ENCODE measurements around the gene PTPRN2. TPM values are rescaled to one million over a fixed set of nuclear protein-coding genes. Genes with fewer than 3 reads are reported as not detected.

PTPRN2 gene
- total and polyA plus RNA-seq, 2 donors (not counting 1 experiment from before 2014, with no cell fraction given): 0.54 to 1.2 TPM

DNA sequence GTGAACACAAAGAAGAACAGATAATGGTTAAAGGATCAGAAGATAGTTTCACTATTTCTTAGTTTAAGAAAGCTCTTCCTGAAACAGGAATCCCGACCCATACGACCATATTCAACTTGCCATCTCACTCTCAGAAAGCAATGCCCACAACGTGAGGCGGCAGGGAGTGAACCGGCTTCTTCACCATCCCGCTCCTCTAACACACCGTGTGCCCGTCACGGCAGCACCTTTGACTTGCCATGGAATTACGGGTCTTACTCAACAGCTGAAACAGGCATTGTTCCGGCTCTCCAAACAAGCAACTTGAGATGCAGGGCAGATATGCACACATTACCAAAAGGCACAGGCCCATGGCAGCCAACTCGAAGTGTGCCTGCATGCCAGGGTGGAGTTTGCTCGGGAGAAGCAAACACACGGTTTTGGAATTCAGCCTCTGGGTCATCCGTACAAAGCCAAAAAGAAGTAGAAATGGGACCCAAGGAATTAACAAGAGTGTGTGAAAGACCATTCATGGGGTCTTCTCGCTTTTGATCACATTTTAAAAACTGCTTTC is 957.2 kb downstream of the PTPRN2 start:
- no peaks in the 10 kb centered on the region for H4K20me1 ChIP-seq (ENCODE audit: control insufficient read depth, extremely low read depth, insufficient read depth, low read length)
- no peak overlapping the region for H3K27ac ChIP-seq (ENCODE audit: insufficient read depth, low read length)
- no peak overlapping the region for H2AFZ ChIP-seq (ENCODE audit: low read length)
- no peaks in the 10 kb centered on the region for H3K36me3 ChIP-seq (ENCODE audit: control insufficient read depth, insufficient read depth, low read length)
- no peak overlapping the region for H3K9ac ChIP-seq (ENCODE audit: insufficient read depth, low read length)
- H3K4me1 ChIP-seq (ENCODE audit: control insufficient read depth, extremely low read depth, insufficient read depth, low read length): no peaks in the 10 kb centered on the region
- H3K4me3 ChIP-seq (replicated peaks in 1 of 4; ENCODE audit: control extremely low read depth in 1 of 4, insufficient read depth in 1 of 4, low read depth in 3 of 4, low read length in 4 of 4): no peak overlapping the region
- no peak overlapping the region for H3K4me2 ChIP-seq (ENCODE audit: extremely low read depth, insufficient read depth, low read length)
- no peaks in the 10 kb centered on the region for H3K79me2 ChIP-seq (ENCODE audit: control insufficient read depth, insufficient read depth, low read length)
- no peaks in the 10 kb centered on the region for H3K9me3 ChIP-seq (ENCODE audit: control insufficient read depth, insufficient read depth, low read depth, low read length)
- DNase-seq (ENCODE audit: low read depth in 2 of 2): no peak
- no peak for TF ChIP-seq EZH2 (IDR thresholded peaks at IDR 0.05; ENCODE audit: low read length, missing control alignments)
- no peak for TF ChIP-seq CTCF (conservative IDR thresholded peaks at IDR 0.05 in 1 of 2, IDR thresholded peaks at IDR 0.05 in 1 of 2; ENCODE audit: low read depth in 1 of 2, low read length in 2 of 2)
- H3K27me3 ChIP-seq (ENCODE audit: control insufficient read depth, insufficient read depth, low read length): no peaks in the 10 kb centered on the region

DNA sequence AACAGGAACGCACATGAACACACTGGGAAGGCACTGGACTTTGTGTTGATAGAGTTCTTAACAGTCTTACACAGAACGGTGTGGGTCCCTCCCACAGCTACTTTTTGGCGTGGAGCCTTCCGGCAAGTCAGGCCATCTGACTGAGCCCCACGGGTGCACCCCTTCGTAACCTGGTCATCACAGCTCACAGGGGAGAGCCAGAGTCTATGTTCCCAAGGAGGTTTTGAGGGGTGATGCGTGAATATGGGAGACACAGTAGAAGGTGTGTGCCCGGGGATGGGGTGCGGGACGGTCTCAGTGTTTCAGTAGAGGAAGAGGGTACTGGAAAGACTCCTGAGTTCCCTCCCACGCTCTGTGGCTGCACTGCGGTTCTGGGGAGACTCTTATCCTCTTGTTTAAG is 959.2 kb downstream of the PTPRN2 start:
- no peaks in the 10 kb centered on the region for H3K4me1 ChIP-seq (ENCODE audit: control insufficient read depth, extremely low read depth, insufficient read depth, low read length)
- no peak for TF ChIP-seq EZH2 (IDR thresholded peaks at IDR 0.05; ENCODE audit: low read length, missing control alignments)
- no peak for TF ChIP-seq CTCF (conservative IDR thresholded peaks at IDR 0.05 in 1 of 2, IDR thresholded peaks at IDR 0.05 in 1 of 2; ENCODE audit: low read depth in 1 of 2, low read length in 2 of 2)
- H3K4me2 ChIP-seq (ENCODE audit: extremely low read depth, insufficient read depth, low read length): no peak overlapping the region
- DNase-seq (ENCODE audit: low read depth in 2 of 2): no peak
- no peaks in the 10 kb centered on the region for H3K27me3 ChIP-seq (ENCODE audit: control insufficient read depth, insufficient read depth, low read length)
- H3K4me3 ChIP-seq (replicated peaks in 1 of 4; ENCODE audit: control extremely low read depth in 1 of 4, insufficient read depth in 1 of 4, low read depth in 3 of 4, low read length in 4 of 4): no peak overlapping the region
- H2AFZ ChIP-seq (ENCODE audit: low read length): no peak overlapping the region
- H3K79me2 ChIP-seq (ENCODE audit: control insufficient read depth, insufficient read depth, low read length): no peaks in the 10 kb centered on the region
- H4K20me1 ChIP-seq (ENCODE audit: control insufficient read depth, extremely low read depth, insufficient read depth, low read length): no peaks in the 10 kb centered on the region
- no peak overlapping the region for H3K27ac ChIP-seq (ENCODE audit: insufficient read depth, low read length)
- no peaks in the 10 kb centered on the region for H3K36me3 ChIP-seq (ENCODE audit: control insufficient read depth, insufficient read depth, low read length)
- no peak overlapping the region for H3K9ac ChIP-seq (ENCODE audit: insufficient read depth, low read length)
- no peaks in the 10 kb centered on the region for H3K9me3 ChIP-seq (ENCODE audit: control insufficient read depth, insufficient read depth, low read depth, low read length)

DNA sequence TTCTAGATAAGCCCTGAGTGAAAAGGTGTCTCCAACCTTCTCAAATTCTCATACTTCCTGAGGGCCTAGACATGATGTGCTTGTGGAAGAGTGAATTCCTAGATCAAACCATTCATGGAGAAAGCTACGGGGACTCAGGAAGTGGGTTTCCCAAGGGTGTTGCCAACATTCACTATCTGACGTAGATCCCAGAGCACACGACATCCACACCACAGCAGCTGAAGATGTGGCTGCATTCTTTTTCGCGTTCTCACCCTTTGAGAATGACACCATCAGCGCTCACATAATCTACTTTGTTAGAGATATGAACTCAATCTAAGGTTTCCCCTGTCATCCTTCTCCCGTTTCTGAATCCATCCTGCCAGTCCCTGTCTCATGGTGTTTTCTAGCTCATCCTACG is 960.0 kb downstream of the PTPRN2 start:
- Histone ChIP-seq H3K4me3 (replicated peaks in 1 of 4; ENCODE audit: control extremely low read depth in 1 of 4, insufficient read depth in 1 of 4, low read depth in 3 of 4, low read length in 4 of 4) (no peak overlapping the region), H3K4me2 (ENCODE audit: extremely low read depth, insufficient read depth, low read length) (no peak overlapping the region), H3K9ac (ENCODE audit: insufficient read depth, low read length) (no peak overlapping the region), H4K20me1 (ENCODE audit: control insufficient read depth, extremely low read depth, insufficient read depth, low read length) (no peaks in the 10 kb centered on the region), H3K27me3 (ENCODE audit: control insufficient read depth, insufficient read depth, low read length) (no peaks in the 10 kb centered on the region), H2AFZ (ENCODE audit: low read length) (no peak overlapping the region), H3K36me3 (ENCODE audit: control insufficient read depth, insufficient read depth, low read length) (no peaks in the 10 kb centered on the region), H3K4me1 (ENCODE audit: control insufficient read depth, extremely low read depth, insufficient read depth, low read length) (no peaks in the 10 kb centered on the region), H3K9me3 (ENCODE audit: control insufficient read depth, insufficient read depth, low read depth, low read length) (no peaks in the 10 kb centered on the region), H3K27ac (ENCODE audit: insufficient read depth, low read length) (no peak overlapping the region), H3K79me2 (ENCODE audit: control insufficient read depth, insufficient read depth, low read length) (no peaks in the 10 kb centered on the region)
- no peak for TF ChIP-seq CTCF (conservative IDR thresholded peaks at IDR 0.05 in 1 of 2, IDR thresholded peaks at IDR 0.05 in 1 of 2; ENCODE audit: low read depth in 1 of 2, low read length in 2 of 2)
- TF ChIP-seq EZH2 (IDR thresholded peaks at IDR 0.05; ENCODE audit: low read length, missing control alignments): no peak
- peak in 1 of 2 donors; percentile 67 for DNase-seq (ENCODE audit: low read depth in 2 of 2)

Measured in fibroblast of lung (primary cell).